Hepatocyte (in vitro differentiated cells): ENCODE measurements around the gene NUP210L.

Experiments
- CTCF ChIP-seq: fragments of 200-600 bp; sonication (generic); IDR thresholded peaks from 2 replicates; pipeline ENCODE4 v1.5.1; 2016; ENCODE audit warnings: antibody characterized with exemption, mild to moderate bottlenecking; ENCODE audit not compliant: poor library complexity
- EZH2 ChIP-seq: fragments of 200-600 bp; sonication (generic); IDR thresholded peaks from 2 replicates; pipeline ENCODE4 v1.6.1; 2016; ENCODE audit warnings: antibody characterized with exemption, mild to moderate bottlenecking, borderline replicate concordance
- EZH2phosphoT487 ChIP-seq: fragments of 200-600 bp; sonication (generic); IDR thresholded peaks from one replicate; pipeline ENCODE4 v1.6.1; 2018; ENCODE audit warnings: antibody characterized with exemption, mild to moderate bottlenecking, low read depth, moderate library complexity; ENCODE audit not compliant: unreplicated experiment, severe bottlenecking

- no peak for TF ChIP-seq CTCF
- TF ChIP-seq EZH2phosphoT487 = no peak
- no peak for TF ChIP-seq EZH2
These were observed 186.9 kb downstream of the NUP210L start for GRCh38 chr1:153968000-153968363.
